SK-N-SH (cell line): Measurements from ENCODE around the gene NLGN1. TPM values are rescaled to one million over a fixed set of nuclear protein-coding genes. Genes with fewer than 3 reads are reported as not detected.
A peak's percentile ranks its signal among the peaks of the same experiment; 100 is the strongest.

Experiments
- CTCF ChIA-PET: fragments of 300-600, 350-600 bp; formaldehyde crosslinking; extraction: SDS; loops from one replicate; lab custom pipeline; 2021; lab: Yijun Ruan, JAX
- POLR2A ChIA-PET: fragments of 350-600 bp; sonication (Branson Sonifier 250); formaldehyde crosslinking; extraction: SDS; loops from one replicate; lab custom pipeline; 2020; ENCODE audit warnings: antibody characterized with exemption, inconsistent platforms; lab: Yijun Ruan, JAX
- DNase-seq: peaks from one replicate; pipeline ENCODE4 v3.0.0; 2012
- H2AFZ ChIP-seq: fragments of 200-600 bp; sonication (generic); 2 replicates; pipeline ENCODE4 v1.8.1; 2016; ENCODE audit warnings: antibody characterized with exemption, mild to moderate bottlenecking, low read depth
- H3F3A ChIP-seq: fragments of 200-600 bp; sonication (generic); replicated peaks from 2 replicates; pipeline ENCODE3; 2016; ENCODE audit warnings: antibody characterized with exemption, mild to moderate bottlenecking; ENCODE audit not compliant: insufficient read depth
- H3K27ac ChIP-seq, 2 experiments: fragments of 200-500 bp in 1 of 2; fragments of 200-600 bp in 1 of 2; sonication (Bioruptor generic) in 1 of 2; sonication (generic), shearing (Covaris generic) in 1 of 2; 2 replicates each; pipeline versions ENCODE4 v1.5.1 to v1.6.1; 2014 to 2016; ENCODE audit warnings: low read depth in 2 of 2, inconsistent platforms in 1 of 2, low read length in 1 of 2, mild to moderate bottlenecking in 1 of 2, mixed read lengths in 1 of 2
- H3K27me3 ChIP-seq: fragments of 200-600 bp; sonication (generic), shearing (Covaris generic); 2 replicates; pipeline ENCODE4 v1.6.1; 2016; ENCODE audit warnings: mixed run types; ENCODE audit not compliant: insufficient read depth
- H3K36me3 ChIP-seq, 2 experiments: fragments of 200-500 bp in 1 of 2; fragments of 200-600 bp in 1 of 2; sonication (Bioruptor generic) in 1 of 2; sonication (generic) in 1 of 2; replicated peaks in 1 of 2; 2 replicates each; pipeline versions ENCODE3 to v1.5.1; 2014 to 2016; ENCODE audit warnings: low read length in 1 of 2, mild to moderate bottlenecking in 1 of 2; ENCODE audit not compliant: insufficient read depth in 2 of 2, control insufficient read depth in 1 of 2
- H3K4me1 ChIP-seq, 2 experiments: fragments of 200-500 bp in 1 of 2; fragments of 200-600 bp in 1 of 2; sonication (Bioruptor generic) in 1 of 2; sonication (generic), shearing (Covaris generic) in 1 of 2; 2 replicates each; pipeline versions ENCODE4 v1.5.1 to v1.6.1; 2014 to 2016; ENCODE audit warnings: low read depth in 1 of 2, low read length in 1 of 2, mixed run types in 1 of 2; ENCODE audit not compliant: insufficient read depth in 2 of 2, control insufficient read depth in 1 of 2
- H3K4me2 ChIP-seq: fragments of 200-600 bp; sonication (generic), shearing (Covaris generic); 2 replicates; pipeline ENCODE4 v1.6.1; 2017; ENCODE audit warnings: mixed run types
- H3K4me3 ChIP-seq, 2 experiments: fragments of 200-500 bp in 1 of 2; fragments of 200-600 bp in 1 of 2; sonication (Bioruptor generic) in 1 of 2; sonication (generic), shearing (Covaris generic) in 1 of 2; 2 replicates each; pipeline versions ENCODE4 v1.5.1 to v1.8.1; 2014 to 2016; ENCODE audit warnings: low read depth in 2 of 2, inconsistent platforms in 1 of 2, low read length in 1 of 2, mild to moderate bottlenecking in 1 of 2, mixed read lengths in 1 of 2, moderate library complexity in 1 of 2
- H3K79me2 ChIP-seq: fragments of 200-600 bp; sonication (generic); 2 replicates; pipeline ENCODE4 v1.8.1; 2017; ENCODE audit warnings: mild to moderate bottlenecking; ENCODE audit not compliant: insufficient read depth
- H3K9ac ChIP-seq: fragments of 200-600 bp; sonication (generic); 2 replicates; pipeline ENCODE4 v1.6.1; 2017; ENCODE audit warnings: mixed run types
- H3K9me2 ChIP-seq: fragments of 200-600 bp; sonication (generic); 2 replicates; pipeline ENCODE4 v1.6.1; 2017; ENCODE audit warnings: mixed run types
- H3K9me3 ChIP-seq: fragments of 200-600 bp; sonication (generic); 2 replicates; pipeline ENCODE4 v1.6.1; 2017; ENCODE audit warnings: mixed run types, mild to moderate bottlenecking, moderate library complexity
- H4K20me1 ChIP-seq: fragments of 200-600 bp; sonication (generic); 2 replicates; pipeline ENCODE4 v1.6.1; 2017; ENCODE audit warnings: mild to moderate bottlenecking, mixed run types; ENCODE audit not compliant: insufficient read depth
- CTCF ChIP-seq: fragments of 200-600 bp; sonication (generic); IDR thresholded peaks from 2 replicates; pipeline ENCODE4 v1.6.1; 2017; ENCODE audit warnings: antibody characterized with exemption, mild to moderate bottlenecking, moderate library complexity
- ELF1 ChIP-seq: IDR thresholded peaks from 2 replicates; pipeline ENCODE4 v1.4.0; 2012
- EP300 ChIP-seq, 2 experiments: IDR thresholded peaks; 2 replicates each; pipeline versions ENCODE4 v1.4.0 to v1.6.1; 2012; ENCODE audit warnings: borderline replicate concordance in 1 of 2, low read depth in 1 of 2, low read length in 1 of 2
- EZH2phosphoT487 ChIP-seq: fragments of 200-600 bp; sonication (generic); IDR thresholded peaks from 2 replicates; pipeline ENCODE4 v1.6.1; 2017; ENCODE audit warnings: low read depth, mixed run types, mild to moderate bottlenecking, antibody characterized with exemption, moderate library complexity, borderline replicate concordance
- FOSL2 ChIP-seq: IDR thresholded peaks from 2 replicates; pipeline ENCODE4 v1.4.0; 2012; ENCODE audit warnings: low read depth, mild to moderate bottlenecking, moderate library complexity, borderline replicate concordance
- GABPA ChIP-seq: IDR thresholded peaks from 2 replicates; pipeline ENCODE4 v1.4.0; 2012; ENCODE audit warnings: low read depth, mild to moderate bottlenecking
- IRF3 ChIP-seq: fragments of 150-350 bp; IDR thresholded peaks from 2 replicates; pipeline ENCODE4 v1.6.1; 2016; ENCODE audit warnings: mild to moderate bottlenecking, low read depth, low read length
- JUND ChIP-seq: IDR thresholded peaks from 2 replicates; pipeline ENCODE4 v1.4.0; 2012
- MAX ChIP-seq: IDR thresholded peaks from 2 replicates; pipeline ENCODE4 v1.4.0; 2012; ENCODE audit warnings: low read depth
- MXI1 ChIP-seq: IDR thresholded peaks from 2 replicates; pipeline ENCODE4 v1.6.1; 2012; ENCODE audit warnings: mild to moderate bottlenecking, low read depth, low read length, improper control_type of control experiment
- NFIC ChIP-seq: IDR thresholded peaks from 2 replicates; pipeline ENCODE4 v1.4.0; 2012; ENCODE audit warnings: borderline replicate concordance
- POLR2AphosphoS5 ChIP-seq: IDR thresholded peaks from 2 replicates; pipeline ENCODE4 v1.6.1; 2012; ENCODE audit warnings: low read depth, low read length
- RAD21 ChIP-seq: IDR thresholded peaks from 2 replicates; pipeline ENCODE4 v1.6.1; 2012; ENCODE audit warnings: mild to moderate bottlenecking, low read length
- RFX5 ChIP-seq: IDR thresholded peaks from 2 replicates; pipeline ENCODE4 v1.6.1; 2012; ENCODE audit warnings: mild to moderate bottlenecking, improper control_type of control experiment, low read length
- RXRA ChIP-seq: IDR thresholded peaks from 2 replicates; pipeline ENCODE4 v1.4.0; 2012; ENCODE audit warnings: low read depth, mild to moderate bottlenecking, borderline replicate concordance
- TAF1 ChIP-seq: IDR thresholded peaks from 2 replicates; pipeline ENCODE4 v1.6.1; 2012; ENCODE audit warnings: low read depth, mild to moderate bottlenecking, low read length, moderate library complexity, borderline replicate concordance
- TCF12 ChIP-seq: IDR thresholded peaks from 2 replicates; pipeline ENCODE4 v1.4.0; 2012
- USF1 ChIP-seq: IDR thresholded peaks from 2 replicates; pipeline ENCODE4 v1.4.0; 2012; ENCODE audit warnings: low read depth, borderline replicate concordance
- USF2 ChIP-seq: fragments of 150-350 bp; IDR thresholded peaks from 2 replicates; pipeline ENCODE4 v1.6.1; 2017; ENCODE audit warnings: antibody characterized with exemption, low read length, low read depth, borderline replicate concordance
- YY1 ChIP-seq: IDR thresholded peaks from 2 replicates; pipeline ENCODE4 v1.4.0; 2012; ENCODE audit warnings: low read depth, mild to moderate bottlenecking
- ZBTB33 ChIP-seq: IDR thresholded peaks from 2 replicates; pipeline ENCODE4 v1.4.0; 2012; ENCODE audit warnings: low read depth, borderline replicate concordance
- WGBS: methylation state at CpG from one replicate; pipeline ENCODE4 v1.1.6; 2017; ENCODE audit warnings: low lambda C conversion rate; 5-methylcytosine and 5-hydroxymethylcytosine counted together
- polyA plus RNA-seq, 3 experiments: library from polyadenylated mRNA; depleted of rRNA; stranded (reverse); fragments of >200 nt; gene quantifications; 2 replicates each; pipeline ENCODE4 v1.2.3, GENCODE V29; 2012

NLGN1 gene
- polyA plus RNA-seq, 1 of the 3 experiments (the other 2 are of a cell fraction) = 1.5 TPM

- CTCF ChIA-PET = interaction anchor here (1.1 to 1.2 kb wide), 2 partner anchors 22 to 74 kb away, joined by 3 read pairs; no protein-coding TSS in a partner anchor
- Histone ChIP-seq H4K20me1 (no peaks in the 10 kb centered on the region), H3K27me3 (no peaks in the 10 kb centered on the region), H2AFZ (no peak overlapping the region), H3K4me3 (no peak overlapping the region), H3K4me2 (no peak overlapping the region), H3F3A (peaks cover 4% of the 10 kb centered on the region), H3K36me3 (no peaks in the 10 kb centered on the region), H3K9me3 (0 out of 2 replicates have a peak, but pooled peaks cover 3% of the 10 kb centered on the region), H3K27ac (no peak overlapping the region), H3K9me2 (no peaks in the 10 kb centered on the region), H3K9ac (no peak overlapping the region), H3K79me2 (no peaks in the 10 kb centered on the region), H3K4me1 (peaks cover 0 to 3% of the 10 kb centered on the region in 2 experiments; a peak in 3 of 4 replicates)
- TF ChIP-seq RFX5 (no peak), TAF1 (no peak), JUND (no peak), GABPA (no peak)
- POLR2A ChIA-PET = no interaction called here
- 70% methylated on average over 3 of the region's 3 CpGs for WGBS
- peak; percentile 15 for DNase-seq
These were observed 855.8 kb downstream of the NLGN1 start for GRCh38 chr3:174253196-174253823.

GRCh38 chr3:174253940-174254339, 856.4 kb downstream of the NLGN1 start:
- no peaks in the 10 kb centered on the region for H3K27me3 ChIP-seq
- TF ChIP-seq RAD21 = no peak
- no peak for TF ChIP-seq USF1
- no peak for TF ChIP-seq EZH2phosphoT487
- TF ChIP-seq EP300 (IDR thresholded peaks at IDR 0.05; ENCODE audit: borderline replicate concordance in 1 of 2, low read depth in 1 of 2, low read length in 1 of 2) = no peak
- no peak for TF ChIP-seq RFX5
- TF ChIP-seq ELF1 = no peak
- no peak for TF ChIP-seq FOSL2
- TF ChIP-seq USF2 = no peak
- no peak for TF ChIP-seq RXRA
- no peak for TF ChIP-seq CTCF
- TF ChIP-seq TCF12 = no peak
- no peak for TF ChIP-seq GABPA
- TF ChIP-seq YY1 = no peak
- TF ChIP-seq MXI1 = no peak
- TF ChIP-seq IRF3 = no peak
- TF ChIP-seq ZBTB33 = no peak
- no peak for TF ChIP-seq NFIC
- TF ChIP-seq MAX = no peak
- TF ChIP-seq POLR2AphosphoS5 = no peak

More at GRCh38 chr3:174253940-174254339, 856.4 kb downstream of the NLGN1 start:
- H3K9me2 ChIP-seq = no peaks in the 10 kb centered on the region
- CTCF ChIA-PET = interaction anchor here (1.1 to 1.2 kb wide), 2 partner anchors 22 to 73 kb away, joined by 3 read pairs; no protein-coding TSS in a partner anchor
- no peak overlapping the region for H3K4me2 ChIP-seq
- H3K9ac ChIP-seq = no peak overlapping the region
- no peak for DNase-seq
- H3K4me1 ChIP-seq = peaks cover 0 to 2% of the 10 kb centered on the region in 2 experiments; a peak in 3 of 4 replicates
- H3K36me3 ChIP-seq = no peaks in the 10 kb centered on the region
- H3K79me2 ChIP-seq = no peaks in the 10 kb centered on the region
- 0 out of 2 replicates have a peak, but pooled peaks cover 3% of the 10 kb centered on the region for H3K9me3 ChIP-seq
- POLR2A ChIA-PET = no interaction called here
- H4K20me1 ChIP-seq = no peaks in the 10 kb centered on the region
- no peak overlapping the region for H3K4me3 ChIP-seq
- no peak overlapping the region for H3K27ac ChIP-seq
- H3F3A ChIP-seq = peaks cover 4% of the 10 kb centered on the region
- 82% methylated on average over 4 of the region's 4 CpGs for WGBS
- no peak overlapping the region for H2AFZ ChIP-seq
